Activated T-helper 17 cell treated with anti-CD3 and anti-CD28 coated beads, Interleukin-2, amount 50 U/mL, for 72 hours (primary cell): Measurements from ENCODE around the gene B4GALT3. TPM values are rescaled to one million over a fixed set of nuclear protein-coding genes. Genes with fewer than 3 reads are reported as not detected.
"Not testable (repeated sequence)": the region's sequence is repeated elsewhere in the genome, so short reads cannot be mapped to it uniquely, and the experiment has no call there.

Experiments
- ATAC-seq: fragments of 150-1000 bp; cut with Tn5 transposase; replicated peaks from 2 replicates; pipeline ENCODE4 v1.10.0; 2021; ENCODE audit warnings: mild to moderate bottlenecking, moderate library complexity
- H3K27ac Mint-ChIP-seq: one replicate; pipeline ENCODE4 v1.8.0; 2022; ENCODE audit warnings: mixed read lengths
- H3K27me3 Mint-ChIP-seq: one replicate; pipeline ENCODE4 v1.8.0; 2022; ENCODE audit warnings: mixed read lengths
- H3K36me3 Mint-ChIP-seq: one replicate; pipeline ENCODE4 v1.8.0; 2022; ENCODE audit warnings: low read depth, mild to moderate bottlenecking, mixed read lengths
- H3K4me1 Mint-ChIP-seq: one replicate; pipeline ENCODE4 v1.8.0; 2022; ENCODE audit warnings: mixed read lengths
- H3K4me3 Mint-ChIP-seq: one replicate; pipeline ENCODE4 v1.8.0; 2022; ENCODE audit warnings: mild to moderate bottlenecking, mixed read lengths
- H3K9me3 Mint-ChIP-seq: one replicate; pipeline ENCODE4 v1.8.0; 2022; ENCODE audit warnings: mixed read lengths
- total RNA-seq, 2 donors: library from RNA; stranded (reverse); gene quantifications; one replicate each; pipeline ENCODE4 v1.2.3, GENCODE V29; 2022

B4GALT3 gene
- total RNA-seq: 10 to 100 TPM; 55.7 to 60.9 TPM

- H3K36me3 Mint-ChIP-seq: peaks cover 48% of the 10 kb centered on the region
- ATAC-seq: peak; percentile 86
- H3K27ac Mint-ChIP-seq: peak within 1 kb of the TSS; percentile 98
- no peaks in the 10 kb centered on the region for H3K27me3 Mint-ChIP-seq
- H3K4me3 Mint-ChIP-seq: peak within 1 kb of the TSS; percentile 99
- H3K9me3 Mint-ChIP-seq: no peaks in the 10 kb centered on the region
- H3K4me1 Mint-ChIP-seq: peaks cover 41% of the 10 kb centered on the region
Measured at GRCh38 chr1:161177112-161177935, at the start of gene B4GALT3. TSS of gene B4GALT3 (minus strand) at chr1:161177507. CDS start at chr1:161176060, 1,447 bp downstream.

GRCh38 chr1:161226759-161227158 lies 49.5 kb upstream of the B4GALT3 start:
- no peak for ATAC-seq

GRCh38 chr1:161226320-161226711 lies 49.0 kb upstream of the B4GALT3 start:
- Mint-ChIP-seq H3K4me1 (peaks cover 22% of the 10 kb centered on the region), H3K9me3 (no peaks in the 10 kb centered on the region), H3K4me3 (peak overlapping the region; percentile 98), H3K27me3 (no peaks in the 10 kb centered on the region), H3K36me3 (peaks cover 36% of the 10 kb centered on the region), H3K27ac (peak overlapping the region; percentile 96)
- no peak for ATAC-seq

More at GRCh38 chr1:161226759-161227158, 49.5 kb upstream of the B4GALT3 start:
- Mint-ChIP-seq H3K9me3 (no peaks in the 10 kb centered on the region), H3K27me3 (no peaks in the 10 kb centered on the region), H3K4me1 (peaks cover 22% of the 10 kb centered on the region), H3K27ac (peak overlapping the region; percentile 80), H3K36me3 (peaks cover 36% of the 10 kb centered on the region), H3K4me3 (peak overlapping the region; percentile 98)

- peak; percentile 98 for ATAC-seq
- Mint-ChIP-seq H3K27ac (peak within 1 kb of the TSS; percentile 96), H3K9me3 (no peaks in the 10 kb centered on the region), H3K36me3 (peaks cover 34% of the 10 kb centered on the region), H3K4me1 (peaks cover 22% of the 10 kb centered on the region), H3K4me3 (peak within 1 kb of the TSS; percentile 98), H3K27me3 (no peaks in the 10 kb centered on the region)
Measured at GRCh38 chr1:161225534-161226319, 48.4 kb upstream of the B4GALT3 start, which contains the start of gene TOMM40L. TSS of gene TOMM40L (plus strand) at chr1:161226060. CDS start at chr1:161226490, 430 bp downstream.

- Mint-ChIP-seq H3K4me3 (peak overlapping the region; percentile 98), H3K9me3 (no peaks in the 10 kb centered on the region), H3K36me3 (peaks cover 28% of the 10 kb centered on the region), H3K27me3 (no peaks in the 10 kb centered on the region), H3K27ac (peak overlapping the region; percentile 96), H3K4me1 (peaks cover 22% of the 10 kb centered on the region)
- ATAC-seq: no peak
Measured at GRCh38 chr1:161225178-161225533, 47.8 kb upstream of the B4GALT3 start.

GRCh38 chr1:161224695-161225087 lies 47.4 kb upstream of the B4GALT3 start:
- Mint-ChIP-seq H3K4me1 (peaks cover 22% of the 10 kb centered on the region), H3K36me3 (peaks cover 24% of the 10 kb centered on the region)
- not testable (repeated sequence) for H3K4me3 Mint-ChIP-seq, H3K27ac Mint-ChIP-seq, H3K27me3 Mint-ChIP-seq, H3K9me3 Mint-ChIP-seq, ATAC-seq

- Mint-ChIP-seq H3K4me3 (no peak overlapping the region), H3K4me1 (peaks cover 22% of the 10 kb centered on the region), H3K27me3 (no peaks in the 10 kb centered on the region), H3K36me3 (peaks cover 17% of the 10 kb centered on the region), H3K9me3 (no peaks in the 10 kb centered on the region), H3K27ac (peak overlapping the region; percentile 68)
- ATAC-seq: no peak
Measured at GRCh38 chr1:161223805-161224694, 46.7 kb upstream of the B4GALT3 start.

GRCh38 chr1:161222175-161223019 lies 45.1 kb upstream of the B4GALT3 start:
- no peak for ATAC-seq
- peaks cover 18% of the 10 kb centered on the region for H3K4me1 Mint-ChIP-seq
- H3K36me3 Mint-ChIP-seq: peaks cover 5% of the 10 kb centered on the region
- no peak overlapping the region for H3K27ac Mint-ChIP-seq
- no peaks in the 10 kb centered on the region for H3K27me3 Mint-ChIP-seq
- no peak overlapping the region for H3K4me3 Mint-ChIP-seq
- no peaks in the 10 kb centered on the region for H3K9me3 Mint-ChIP-seq

- Mint-ChIP-seq H3K27me3 (no peaks in the 10 kb centered on the region), H3K36me3 (peaks cover 3% of the 10 kb centered on the region), H3K4me1 (peaks cover 9% of the 10 kb centered on the region), H3K9me3 (no peaks in the 10 kb centered on the region), H3K27ac (no peak overlapping the region), H3K4me3 (no peak overlapping the region)
- no peak for ATAC-seq
Measured at GRCh38 chr1:161220002-161220401, 42.7 kb upstream of the B4GALT3 start.

- Mint-ChIP-seq H3K27me3 (no peaks in the 10 kb centered on the region), H3K27ac (no peak overlapping the region), H3K4me1 (peaks cover 8% of the 10 kb centered on the region), H3K36me3 (peaks cover 11% of the 10 kb centered on the region), H3K9me3 (no peaks in the 10 kb centered on the region), H3K4me3 (no peak overlapping the region)
- ATAC-seq: no peak
Measured at GRCh38 chr1:161219078-161219892, 42.0 kb upstream of the B4GALT3 start.

- H3K4me3 Mint-ChIP-seq: no peak overlapping the region
- ATAC-seq: no peak
- peak overlapping the region; percentile 79 for H3K27ac Mint-ChIP-seq
- H3K36me3 Mint-ChIP-seq: peaks cover 19% of the 10 kb centered on the region
- H3K9me3 Mint-ChIP-seq: no peaks in the 10 kb centered on the region
- H3K4me1 Mint-ChIP-seq: peaks cover 8% of the 10 kb centered on the region
- H3K27me3 Mint-ChIP-seq: no peaks in the 10 kb centered on the region
Measured at GRCh38 chr1:161218301-161219077, 41.2 kb upstream of the B4GALT3 start.

GRCh38 chr1:161217831-161218230 lies 40.5 kb upstream of the B4GALT3 start:
- H3K36me3 Mint-ChIP-seq: peaks cover 25% of the 10 kb centered on the region
- H3K27ac Mint-ChIP-seq: peak overlapping the region; percentile 79
- no peak for ATAC-seq
- H3K4me3 Mint-ChIP-seq: no peak overlapping the region
- no peaks in the 10 kb centered on the region for H3K9me3 Mint-ChIP-seq
- peaks cover 8% of the 10 kb centered on the region for H3K4me1 Mint-ChIP-seq
- no peaks in the 10 kb centered on the region for H3K27me3 Mint-ChIP-seq
